H1 (cell line): ENCODE measurements around the gene NEGR1. TPM values are rescaled to one million over a fixed set of nuclear protein-coding genes. Genes with fewer than 3 reads are reported as not detected.

ENCODE experiments used
- CTCF ChIA-PET: fragments of 300-600 bp; sonication (Branson Sonifier 250); formaldehyde crosslinking; loops from one replicate; lab custom pipeline; 2021; ENCODE audit not compliant: partially characterized antibody; lab: Charles Lee
- POLR2A ChIA-PET: fragments of 300-600 bp; sonication (Branson Sonifier 250); formaldehyde crosslinking; loops from one replicate; lab custom pipeline; 2021; ENCODE audit warnings: inconsistent platforms; ENCODE audit not compliant: partially characterized antibody; lab: Charles Lee
- DNase-seq, 2 experiments: peaks; one replicate each; pipeline versions ENCODE4 v3.0.0 to v3.0.0-alpha.2; 2010 to 2022; ENCODE audit warnings: low spot score in 2 of 2, low read depth in 1 of 2, mixed read lengths in 1 of 2
- FAIRE-seq: peaks from 2 replicates; lab custom pipeline; 2011; peaks lifted over from hg19 to GRCh38; lab: Jason Lieb, UNC
- H2AFZ ChIP-seq: 2 replicates; pipeline ENCODE4 v1.8.1; 2012; ENCODE audit warnings: low read length, inconsistent platforms
- H2AK5ac ChIP-seq: 2 replicates; pipeline ENCODE4 v1.6.1; 2013; ENCODE audit warnings: low read depth, low read length
- H2BK120ac ChIP-seq: replicated peaks from 2 replicates; pipeline ENCODE3; 2013; ENCODE audit warnings: low read depth, low read length, inconsistent platforms
- H2BK12ac ChIP-seq: 2 replicates; pipeline ENCODE4 v1.6.1; 2013; ENCODE audit warnings: low read depth, low read length
- H2BK15ac ChIP-seq: 2 replicates; pipeline ENCODE4 v1.6.1; 2013; ENCODE audit warnings: low read length
- H2BK20ac ChIP-seq: 2 replicates; pipeline ENCODE4 v1.6.1; 2013; ENCODE audit warnings: low read length
- H2BK5ac ChIP-seq: 2 replicates; pipeline ENCODE4 v1.6.1; 2013; ENCODE audit warnings: low read depth, low read length
- H3K14ac ChIP-seq: 2 replicates; pipeline ENCODE4 v1.6.1; 2013; ENCODE audit warnings: inconsistent platforms; ENCODE audit not compliant: insufficient read length
- H3K18ac ChIP-seq: 2 replicates; pipeline ENCODE4 v1.6.1; 2013; ENCODE audit warnings: low read length; ENCODE audit errors: extremely low read depth
- H3K23ac ChIP-seq: 2 replicates; pipeline ENCODE4 v1.6.1; 2013; ENCODE audit warnings: inconsistent platforms; ENCODE audit not compliant: insufficient read length
- H3K23me2 ChIP-seq: 2 replicates; pipeline ENCODE4 v1.6.1; 2013; ENCODE audit warnings: low read depth, low read length
- H3K27ac ChIP-seq: 2 replicates; pipeline ENCODE4 v1.6.1; 2011; ENCODE audit warnings: low read depth, low read length, inconsistent platforms
- H3K27me3 ChIP-seq, 4 experiments: replicated peaks in 1 of 4; 1 replicate in 1 of 4; 2 replicates in 3 of 4; pipeline versions ENCODE4 v1.6.1 to v1.8.1; 2011 to 2013; ENCODE audit warnings: low read length in 3 of 4, mild to moderate bottlenecking in 3 of 4, inconsistent platforms in 2 of 4, mixed read lengths in 2 of 4, moderate library complexity in 1 of 4; ENCODE audit not compliant: control insufficient read depth in 3 of 4, insufficient read depth in 3 of 4; ENCODE audit errors: extremely low read depth in 1 of 4
- H3K36me3 ChIP-seq, 4 experiments: 2 replicates each; pipeline versions ENCODE4 v1.6.1 to v1.8.1; 2011 to 2013; ENCODE audit warnings: mild to moderate bottlenecking in 4 of 4, low read length in 3 of 4, moderate library complexity in 2 of 4, control low read depth in 1 of 4, inconsistent platforms in 1 of 4; ENCODE audit not compliant: insufficient read depth in 4 of 4, control insufficient read depth in 2 of 4
- H3K4ac ChIP-seq: replicated peaks from 2 replicates; pipeline ENCODE3; 2013; ENCODE audit warnings: low read length, low read depth, mixed read lengths, inconsistent platforms; ENCODE audit not compliant: insufficient read length
- H3K4me1 ChIP-seq, 4 experiments: replicated peaks in 1 of 4; 1 replicate in 1 of 4; 2 replicates in 3 of 4; pipeline versions ENCODE4 v1.6.1 to v1.8.1; 2011 to 2013; ENCODE audit warnings: low read length in 3 of 4, inconsistent platforms in 2 of 4, mixed read lengths in 1 of 4; ENCODE audit not compliant: insufficient read depth in 4 of 4, control insufficient read depth in 3 of 4
- H3K4me2 ChIP-seq, 2 experiments: 2 replicates each; pipeline versions ENCODE4 v1.6.1 to v1.8.1; 2011 to 2013; ENCODE audit warnings: low read depth in 2 of 2, low read length in 2 of 2, control low read depth in 1 of 2, inconsistent platforms in 1 of 2, mild to moderate bottlenecking in 1 of 2; ENCODE audit not compliant: insufficient read depth in 1 of 2
- H3K4me3 ChIP-seq, 4 experiments: fragments of 200-600, 300-600 bp in 1 of 4; sonication (generic), shearing (Covaris generic), sonication (Bioruptor Twin) in 1 of 4; 2 replicates each; pipeline versions ENCODE4 v1.5.1 to v1.8.1; 2011 to 2016; ENCODE audit warnings: low read length in 4 of 4, low read depth in 3 of 4, control low read depth in 2 of 4, inconsistent platforms in 2 of 4, mild to moderate bottlenecking in 2 of 4, mixed read lengths in 1 of 4, moderate library complexity in 1 of 4; ENCODE audit not compliant: insufficient read depth in 2 of 4; ENCODE audit errors: extremely low read depth in 1 of 4
- H3K56ac ChIP-seq: replicated peaks from 2 replicates; pipeline ENCODE3; 2013; ENCODE audit warnings: low read depth, mild to moderate bottlenecking, mixed read lengths, low read length, inconsistent platforms; ENCODE audit not compliant: insufficient read length
- H3K79me1 ChIP-seq: 2 replicates; pipeline ENCODE4 v1.6.1; 2013; ENCODE audit warnings: low read depth, low read length, control low read depth
- H3K79me2 ChIP-seq, 2 experiments: 2 replicates each; pipeline versions ENCODE4 v1.6.1 to v1.8.1; 2012 to 2013; ENCODE audit warnings: low read length in 2 of 2, mild to moderate bottlenecking in 2 of 2, inconsistent platforms in 1 of 2; ENCODE audit not compliant: insufficient read depth in 2 of 2, control insufficient read depth in 1 of 2
- H3K9ac ChIP-seq, 4 experiments: replicated peaks in 1 of 4; 1 replicate in 1 of 4; 2 replicates in 3 of 4; pipeline versions ENCODE4 v1.6.1 to v1.8.1; 2011 to 2013; ENCODE audit warnings: low read depth in 3 of 4, low read length in 3 of 4, control low read depth in 2 of 4, mild to moderate bottlenecking in 2 of 4, moderate library complexity in 2 of 4, inconsistent platforms in 1 of 4; ENCODE audit errors: extremely low read depth in 1 of 4
- H3K9me3 ChIP-seq, 2 experiments: 2 replicates each; pipeline versions ENCODE4 v1.6.1 to v1.8.1; 2012 to 2013; ENCODE audit warnings: mild to moderate bottlenecking in 2 of 2, moderate library complexity in 2 of 2, control low read depth in 1 of 2, inconsistent platforms in 1 of 2, low read depth in 1 of 2, low read length in 1 of 2, mixed read lengths in 1 of 2; ENCODE audit not compliant: insufficient read depth in 2 of 2
- H4K20me1 ChIP-seq, 2 experiments: replicated peaks in 1 of 2; 2 replicates each; pipeline versions ENCODE3 to v1.8.1; 2011 to 2013; ENCODE audit warnings: inconsistent platforms in 2 of 2, low read length in 2 of 2, mild to moderate bottlenecking in 1 of 2; ENCODE audit not compliant: insufficient read depth in 2 of 2, control insufficient read depth in 1 of 2
- H4K5ac ChIP-seq: 2 replicates; pipeline ENCODE4 v1.6.1; 2013; ENCODE audit warnings: low read length, low read depth, mixed read lengths, inconsistent platforms; ENCODE audit not compliant: insufficient read length
- H4K8ac ChIP-seq: 2 replicates; pipeline ENCODE4 v1.8.0; 2013; ENCODE audit warnings: mild to moderate bottlenecking, moderate library complexity, low read length, inconsistent platforms; ENCODE audit not compliant: insufficient read depth; ENCODE audit errors: extremely low read depth
- H4K91ac ChIP-seq: replicated peaks from 2 replicates; pipeline ENCODE3; 2013; ENCODE audit warnings: low read length, mixed read lengths, inconsistent platforms; ENCODE audit not compliant: insufficient read length
- ASH2L ChIP-seq: fragments of 200-600, 300-600 bp; sonication (generic); IDR thresholded peaks from one replicate; pipeline ENCODE4 v1.7.1; 2017; ENCODE audit warnings: low read length
- POU5F1 ChIP-seq: IDR thresholded peaks from 2 replicates; pipeline ENCODE4 v1.6.1; 2011; ENCODE audit warnings: low read depth, mild to moderate bottlenecking, low read length, moderate library complexity
- TAF1 ChIP-seq: IDR thresholded peaks from 2 replicates; pipeline ENCODE4 v1.6.1; 2011; ENCODE audit warnings: mild to moderate bottlenecking, low read depth, low read length
- WGBS, 2 experiments: shearing (Covaris generic) in 1 of 2; methylation state at CpG; one replicate each; pipeline versions ENCODE4 v1.1.6 to v1.1.7; 2013 to 2015; ENCODE audit warnings: low lambda C conversion rate in 2 of 2, mixed read lengths in 2 of 2, inconsistent platforms in 1 of 2, low coverage in 1 of 2, missing lambda C conversion rate in 1 of 2; ENCODE audit not compliant: insufficient replicate concordance in 2 of 2, insufficient coverage in 1 of 2, insufficient read length in 1 of 2; ENCODE audit errors: extremely low coverage in 1 of 2, missing lambda C conversion rate in 1 of 2; 5-methylcytosine and 5-hydroxymethylcytosine counted together
- polyA plus RNA-seq, 7 experiments: library from polyadenylated mRNA; depleted of rRNA in 3 of 7; stranded (reverse) in 5 of 7; unstranded in 2 of 7; fragments of >200 nt in 5 of 7; fragments of 200-250 nt in 2 of 7; gene quantifications; 1 replicate in 5 of 7; 2 replicates in 1 of 7; 4 replicates in 1 of 7; pipeline versions ENCODE4 v1.2.1 to v1.2.3, GENCODE V29; 2011 to 2013; ENCODE audit warnings: missing spikeins in 2 of 7, mixed read lengths in 2 of 7
- total RNA-seq: library from RNA; stranded (reverse); fragmentation: NEBNext Ultra II Directional; extraction: Animal tissue kit (Norgen Biotek cat#: 25700); gene quantifications from 2 replicates; pipeline ENCODE4 v1.2.1, GENCODE V29; 2021
- TF ChIP-seq, protein P1 (sequence below): IDR thresholded peaks from 2 replicates; pipeline ENCODE4 v1.6.1; 2011; ENCODE audit warnings: low read length, improper control_type of control experiment

Gene NEGR1
- total and polyA plus RNA-seq, 2 of the 8 experiments (the other 6 are each of a cell fraction or from before 2014, with no cell fraction given) = 0.71 to 1.3 TPM

DNA sequence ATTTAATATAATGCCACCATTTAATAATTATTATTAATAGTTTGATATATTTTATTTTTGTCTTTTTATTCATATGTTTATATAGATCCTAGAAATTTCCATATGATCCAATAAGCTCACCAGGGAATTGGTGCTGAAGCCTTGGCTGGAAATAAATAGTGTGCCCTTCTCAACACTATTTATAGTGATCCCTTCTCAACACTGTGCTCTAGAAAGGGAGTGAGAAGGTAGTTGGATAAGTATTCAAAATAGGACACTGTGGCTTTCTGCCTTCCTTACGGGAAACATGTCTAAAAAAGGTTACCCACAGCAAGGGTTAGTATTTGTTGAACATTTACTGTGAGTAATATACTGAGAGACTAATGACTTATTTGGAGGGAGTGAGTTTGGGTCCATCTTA, 496.1 kb downstream of the NEGR1 start:
- Histone ChIP-seq H3K4me2 (no peak overlapping the region), H2BK20ac (no peak overlapping the region), H2AK5ac (no peak overlapping the region), H4K8ac (no peak overlapping the region), H2BK15ac (no peak overlapping the region), H3K4me3 (no peak overlapping the region), H2BK12ac (no peak overlapping the region), H3K23me2 (no peaks in the 10 kb centered on the region), H3K9ac (no peak overlapping the region), H3K27ac (no peak overlapping the region), H4K91ac (no peak overlapping the region), H3K79me1 (no peaks in the 10 kb centered on the region), H4K5ac (no peak overlapping the region), H3K18ac (no peak overlapping the region), H3K27me3 (no peaks in the 10 kb centered on the region), H4K20me1 (no peaks in the 10 kb centered on the region), H3K14ac (no peak overlapping the region), H3K4me1 (no peaks in the 10 kb centered on the region), H3K9me3 (no peaks in the 10 kb centered on the region), H3K4ac (no peak overlapping the region), H2BK5ac (no peak overlapping the region), H2AFZ (no peak overlapping the region), H3K23ac (no peak overlapping the region), H3K36me3 (no peaks in the 10 kb centered on the region), H2BK120ac (no peak overlapping the region), H3K56ac (no peak overlapping the region), H3K79me2 (no peaks in the 10 kb centered on the region)
- POLR2A ChIA-PET = no interaction called here
- FAIRE-seq = no peak
- DNase-seq = no peak
- WGBS, 2 experiments = 92% methylated on average over 1 of the region's 1 CpG; no CpG with 5 or more reads in 1 of the 2 experiments
- no peak for TF ChIP-seq ASH2L
- no peak for TF ChIP-seq TAF1
- TF ChIP-seq POU5F1 = no peak
- TF ChIP-seq, protein P1, sequence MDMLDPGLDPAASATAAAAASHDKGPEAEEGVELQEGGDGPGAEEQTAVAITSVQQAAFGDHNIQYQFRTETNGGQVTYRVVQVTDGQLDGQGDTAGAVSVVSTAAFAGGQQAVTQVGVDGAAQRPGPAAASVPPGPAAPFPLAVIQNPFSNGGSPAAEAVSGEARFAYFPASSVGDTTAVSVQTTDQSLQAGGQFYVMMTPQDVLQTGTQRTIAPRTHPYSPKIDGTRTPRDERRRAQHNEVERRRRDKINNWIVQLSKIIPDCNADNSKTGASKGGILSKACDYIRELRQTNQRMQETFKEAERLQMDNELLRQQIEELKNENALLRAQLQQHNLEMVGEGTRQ = no peak
- CTCF ChIA-PET = no interaction called here
